RWPE1 (cell line): ENCODE data around the gene SYNE2.

Experiments used
- CTCF ChIA-PET: fragments of 350-600 bp; sonication (Branson Sonifier 250); formaldehyde crosslinking; extraction: SDS; loops from one replicate; lab custom pipeline; 2021; lab: Yijun Ruan, JAX
- POLR2A ChIA-PET: fragments of 400-600 bp; formaldehyde crosslinking; extraction: SDS; loops from one replicate; lab custom pipeline; 2020; ENCODE audit warnings: antibody characterized with exemption; ENCODE audit not compliant: low non-redundant PET; lab: Yijun Ruan, JAX
- DNase-seq: peaks from one replicate; pipeline ENCODE4 v3.0.0; 2012; ENCODE audit warnings: low spot score
- H3K27ac ChIP-seq: fragments of 450-650 bp; 2 replicates; pipeline ENCODE4 v1.5.1; 2017
- TF ChIP-seq, protein P1 (sequence below): fragments of 450-650 bp; conservative IDR thresholded peaks from 2 replicates; pipeline ENCODE4 v1.5.1; 2017; ENCODE audit warnings: low read depth, mild to moderate bottlenecking

Gene SYNE2

DNA sequence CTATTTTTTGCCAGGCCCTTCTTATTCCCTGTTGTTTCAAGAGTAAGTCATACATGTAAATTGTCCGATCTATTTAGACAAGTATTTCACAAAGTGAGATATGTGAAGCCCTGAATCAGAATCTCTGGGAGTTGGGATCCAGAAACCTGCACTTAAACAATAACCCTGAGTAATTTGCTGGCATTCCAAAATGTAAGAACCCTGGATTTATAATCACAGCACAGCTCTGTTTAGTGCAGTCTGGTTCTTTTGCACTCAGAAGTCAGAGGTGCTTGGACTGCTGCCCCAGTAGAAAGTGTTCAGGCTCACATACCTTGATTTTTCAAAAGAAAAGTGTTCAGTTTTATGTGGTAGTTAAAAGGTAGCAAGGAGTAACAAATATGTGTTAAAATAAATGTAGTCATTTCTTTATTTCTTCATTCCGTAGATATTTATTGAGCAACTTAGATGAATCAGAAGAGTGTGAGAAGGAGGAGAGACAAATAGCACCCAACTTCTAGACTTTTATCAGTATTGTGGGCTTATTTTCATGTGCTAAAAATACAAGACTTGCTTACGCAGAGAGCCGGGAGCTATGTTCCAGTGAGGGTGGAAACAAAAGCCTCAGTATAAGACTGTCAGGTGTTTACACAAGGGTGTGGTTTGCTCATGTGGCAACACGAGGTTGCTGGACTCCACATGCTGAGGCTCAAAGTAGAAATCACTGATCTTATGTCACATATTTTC is 70.1 kb downstream of the SYNE2 start:
- CTCF ChIA-PET, result interaction anchor here (0.6 kb wide), 1 partner anchor 15 kb away, joined by 3 read pairs; no protein-coding TSS in a partner anchor
- POLR2A ChIA-PET, result no interaction called here
- DNase-seq, result peak; percentile 70
- TF ChIP-seq, protein P1, sequence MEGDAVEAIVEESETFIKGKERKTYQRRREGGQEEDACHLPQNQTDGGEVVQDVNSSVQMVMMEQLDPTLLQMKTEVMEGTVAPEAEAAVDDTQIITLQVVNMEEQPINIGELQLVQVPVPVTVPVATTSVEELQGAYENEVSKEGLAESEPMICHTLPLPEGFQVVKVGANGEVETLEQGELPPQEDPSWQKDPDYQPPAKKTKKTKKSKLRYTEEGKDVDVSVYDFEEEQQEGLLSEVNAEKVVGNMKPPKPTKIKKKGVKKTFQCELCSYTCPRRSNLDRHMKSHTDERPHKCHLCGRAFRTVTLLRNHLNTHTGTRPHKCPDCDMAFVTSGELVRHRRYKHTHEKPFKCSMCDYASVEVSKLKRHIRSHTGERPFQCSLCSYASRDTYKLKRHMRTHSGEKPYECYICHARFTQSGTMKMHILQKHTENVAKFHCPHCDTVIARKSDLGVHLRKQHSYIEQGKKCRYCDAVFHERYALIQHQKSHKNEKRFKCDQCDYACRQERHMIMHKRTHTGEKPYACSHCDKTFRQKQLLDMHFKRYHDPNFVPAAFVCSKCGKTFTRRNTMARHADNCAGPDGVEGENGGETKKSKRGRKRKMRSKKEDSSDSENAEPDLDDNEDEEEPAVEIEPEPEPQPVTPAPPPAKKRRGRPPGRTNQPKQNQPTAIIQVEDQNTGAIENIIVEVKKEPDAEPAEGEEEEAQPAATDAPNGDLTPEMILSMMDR, result no peak
- H3K27ac ChIP-seq, result peak overlapping the region; percentile 82

GRCh38 chr14:63923422-63923752 is 70.6 kb downstream of the SYNE2 start:
- no peak for DNase-seq
- CTCF ChIA-PET, result interaction anchor here (0.6 to 0.7 kb wide), 2 partner anchors 15 to 114 kb away, joined by 3 to 4 read pairs; no protein-coding TSS in a partner anchor
- peak overlapping the region; percentile 74 for H3K27ac ChIP-seq
- TF ChIP-seq, protein P1, result no peak
- POLR2A ChIA-PET, result no interaction called here

DNA sequence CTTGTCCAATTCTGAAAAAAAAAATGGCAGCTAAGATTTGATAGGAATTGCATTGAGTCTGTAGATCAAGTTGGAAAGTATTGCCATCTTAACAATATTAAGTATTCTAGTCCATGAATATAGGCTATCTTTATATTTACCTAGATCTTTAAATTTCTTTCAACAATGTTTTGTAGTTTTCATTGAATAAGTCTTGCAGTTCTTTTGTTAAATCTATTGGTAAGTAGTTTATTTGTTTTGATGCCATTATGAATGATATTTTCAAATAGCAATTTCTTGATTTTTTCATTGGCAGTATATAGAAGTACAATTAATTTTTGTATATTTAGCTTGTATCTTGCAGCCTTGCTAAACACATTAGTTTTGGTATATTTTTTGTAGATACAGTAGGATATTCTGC is 71.6 kb downstream of the SYNE2 start:
- DNase-seq, result no peak
- CTCF ChIA-PET, result interaction anchor here (0.6 kb wide), 1 partner anchor 35 kb away, joined by 4 read pairs; no protein-coding TSS in a partner anchor
- POLR2A ChIA-PET, result no interaction called here
- H3K27ac ChIP-seq, result no peak overlapping the region
- TF ChIP-seq, protein P1, result no peak

DNA sequence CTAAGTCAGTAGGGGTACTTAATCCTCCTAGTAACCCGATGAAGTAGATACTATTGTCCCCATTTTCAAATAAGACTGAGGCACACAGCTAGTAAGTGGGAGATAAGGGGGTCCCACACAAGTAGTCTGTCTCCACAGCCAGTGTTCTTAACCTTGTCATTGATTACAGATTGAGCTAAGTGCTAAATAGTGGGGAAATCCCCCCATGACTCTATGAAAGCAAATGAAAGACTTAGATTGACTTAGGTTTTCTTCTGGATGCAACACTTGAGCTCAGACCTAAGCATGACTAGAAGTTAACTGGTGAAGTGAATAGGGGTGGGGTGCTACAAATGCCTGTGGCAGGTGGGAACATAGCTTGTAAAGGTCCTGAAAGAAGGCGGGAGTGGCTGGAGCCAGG is 73.8 kb downstream of the SYNE2 start:
- H3K27ac ChIP-seq, result no peak overlapping the region
- POLR2A ChIA-PET, result no interaction called here
- no peak for DNase-seq
- TF ChIP-seq, protein P1, result no peak
- CTCF ChIA-PET, result no interaction called here

GRCh38 chr14:63928744-63929174 is 76.0 kb downstream of the SYNE2 start:
- CTCF ChIA-PET, result interaction anchor here (1.0 kb wide), 1 partner anchor 11 kb away, joined by 7 read pairs; no protein-coding TSS in a partner anchor
- POLR2A ChIA-PET, result no interaction called here
- TF ChIP-seq, protein P1, result no peak

GRCh38 chr14:63933110-63933509 is 80.3 kb downstream of the SYNE2 start:
- CTCF ChIA-PET, result no interaction called here
- H3K27ac ChIP-seq, result no peak overlapping the region
- POLR2A ChIA-PET, result no interaction called here
- TF ChIP-seq, protein P1, result no peak
- no peak for DNase-seq

More at GRCh38 chr14:63928744-63929174, 76.0 kb downstream of the SYNE2 start:
- no peak overlapping the region for H3K27ac ChIP-seq
- no peak for DNase-seq
